IMR-90 (cell line): Measurements from ENCODE around the gene NEURL4.

Experiments
- CTCF ChIP-seq: conservative IDR thresholded peaks from 2 replicates; pipeline ENCODE4 v1.5.1; 2012; ENCODE audit warnings: mild to moderate bottlenecking, low read depth, low read length, improper control_type of control experiment
- FOS ChIP-seq: fragments of 150-350 bp; IDR thresholded peaks from 2 replicates; pipeline ENCODE4 v1.6.1; 2016; ENCODE audit warnings: low read depth, low read length
- POLR2A ChIP-seq: IDR thresholded peaks from 2 replicates; pipeline ENCODE4 v1.6.1; 2012; ENCODE audit warnings: mild to moderate bottlenecking, low read depth, low read length
- RAD21 ChIP-seq: IDR thresholded peaks from 2 replicates; pipeline ENCODE4 v1.6.1; 2012; ENCODE audit warnings: low read length, improper control_type of control experiment

- TF ChIP-seq RAD21 (no peak), CTCF (no peak), POLR2A (no peak), FOS (no peak)
Measured at GRCh38 chr17:7341842-7342241, 12.7 kb upstream of the NEURL4 start.
